HG02840 (cell line): ENCODE measurements around the gene LMO7.

ENCODE experiments used
- ATAC-seq: cut with Tn5 transposase; IDR thresholded peaks from one replicate; pipeline ENCODE4 v1.9.1; 2021; ENCODE audit warnings: mild to moderate bottlenecking, moderate library complexity, moderate number of reproducible peaks; ENCODE audit not compliant: unreplicated experiment, low FRiP score

LMO7 gene

GRCh38 chr13:75635828-75636435 lies at the start of gene LMO7:
TSS of gene LMO7 (plus strand) at chr13:75636330. CDS start at chr13:75636658, 328 bp downstream.
- peak; percentile 65 for ATAC-seq

- no peak for ATAC-seq
Observed at GRCh38 chr13:75587679-75588078, 48.5 kb upstream of the LMO7 start.

GRCh38 chr13:75596657-75597182 lies 39.4 kb upstream of the LMO7 start:
- ATAC-seq = no peak

- ATAC-seq = no peak
Observed at GRCh38 chr13:75600371-75600770, 35.8 kb upstream of the LMO7 start.

- no peak for ATAC-seq
Observed at GRCh38 chr13:75603038-75603437, 33.1 kb upstream of the LMO7 start.

GRCh38 chr13:75607447-75607846 lies 28.7 kb upstream of the LMO7 start:
- no peak for ATAC-seq

GRCh38 chr13:75610466-75610865 lies 25.7 kb upstream of the LMO7 start:
- no peak for ATAC-seq

- ATAC-seq = no peak
Observed at GRCh38 chr13:75612354-75612753, 23.8 kb upstream of the LMO7 start.

GRCh38 chr13:75617230-75617629 lies 18.9 kb upstream of the LMO7 start:
- ATAC-seq = no peak

- no peak for ATAC-seq
Observed at GRCh38 chr13:75618308-75618707, 17.8 kb upstream of the LMO7 start.

GRCh38 chr13:75620020-75620419 lies 16.1 kb upstream of the LMO7 start:
- ATAC-seq = no peak

GRCh38 chr13:75621147-75621546 lies 15.0 kb upstream of the LMO7 start:
- no peak for ATAC-seq

GRCh38 chr13:75628801-75629200 lies 7.3 kb upstream of the LMO7 start:
- no peak for ATAC-seq

GRCh38 chr13:75633285-75633684 lies 2.8 kb upstream of the LMO7 start:
- ATAC-seq = no peak

GRCh38 chr13:75635101-75635827 lies 866 bp upstream of the LMO7 start:
- no peak for ATAC-seq

- peak; percentile 55 for ATAC-seq
Observed at GRCh38 chr13:75636436-75637180, 478 bp downstream of the LMO7 start.

GRCh38 chr13:75637181-75637750 lies 1.1 kb downstream of the LMO7 start:
- no peak for ATAC-seq

GRCh38 chr13:75639454-75639853 lies 3.3 kb downstream of the LMO7 start:
- ATAC-seq = no peak

GRCh38 chr13:75641026-75641425 lies 4.9 kb downstream of the LMO7 start:
- ATAC-seq = no peak

- no peak for ATAC-seq
Observed at GRCh38 chr13:75643182-75643581, 7.1 kb downstream of the LMO7 start.

- no peak for ATAC-seq
Observed at GRCh38 chr13:75643693-75644092, 7.6 kb downstream of the LMO7 start.
